Nephron progenitor cell (in vitro differentiated cells): Measurements from ENCODE around the gene TNS1.

Experiments used
- DNase-seq: peaks from one replicate; pipeline ENCODE4 v3.0.0; 2021
- H3K27ac Mint-ChIP-seq: 2 replicates; pipeline ENCODE4 v1.8.0; 2021; ENCODE audit warnings: mild to moderate bottlenecking, moderate library complexity, mixed read lengths
- H3K27me3 Mint-ChIP-seq: 2 replicates; pipeline ENCODE4 v1.8.0; 2021; ENCODE audit warnings: mild to moderate bottlenecking, low read depth, mixed read lengths; ENCODE audit not compliant: poor library complexity
- H3K36me3 Mint-ChIP-seq: 2 replicates; pipeline ENCODE4 v1.8.0; 2021; ENCODE audit warnings: low read depth, mixed read lengths
- H3K4me1 Mint-ChIP-seq: 2 replicates; pipeline ENCODE4 v1.8.0; 2021; ENCODE audit warnings: mixed read lengths
- H3K4me3 Mint-ChIP-seq: 2 replicates; pipeline ENCODE4 v1.8.0; 2021; ENCODE audit warnings: mild to moderate bottlenecking, moderate library complexity, mixed read lengths
- H3K9me3 Mint-ChIP-seq: 2 replicates; pipeline ENCODE4 v1.8.0; 2021; ENCODE audit warnings: mild to moderate bottlenecking, moderate library complexity, mixed read lengths
- CTCF ChIP-seq: fragments of 200-600 bp; sonication (generic); IDR thresholded peaks from 2 replicates; pipeline ENCODE4 v1.5.0; 2021; ENCODE audit warnings: antibody characterized with exemption

TNS1 gene

GRCh38 chr2:217857624-217858506, 144.9 kb downstream of the TNS1 start:
- Mint-ChIP-seq H3K4me3 (peak overlapping the region; percentile 76), H3K4me1 (peaks cover 66% of the 10 kb centered on the region)

GRCh38 chr2:217856871-217857270, 145.9 kb downstream of the TNS1 start:
- Mint-ChIP-seq H3K4me3 (no peak overlapping the region), H3K4me1 (peaks cover 67% of the 10 kb centered on the region), H3K27me3 (peaks cover 18% of the 10 kb centered on the region), H3K9me3 (no peaks in the 10 kb centered on the region), H3K36me3 (no peaks in the 10 kb centered on the region), H3K27ac (no peak overlapping the region)
- DNase-seq, result no peak
- TF ChIP-seq CTCF, result no peak

More at GRCh38 chr2:217857624-217858506, 144.9 kb downstream of the TNS1 start:
- Mint-ChIP-seq H3K36me3 (no peaks in the 10 kb centered on the region), H3K27me3 (peaks cover 20% of the 10 kb centered on the region), H3K9me3 (no peaks in the 10 kb centered on the region), H3K27ac (peak overlapping the region; percentile 18)
- TF ChIP-seq CTCF, result no peak
- peak; percentile 30 for DNase-seq

GRCh38 chr2:217856159-217856558, 146.6 kb downstream of the TNS1 start:
- Mint-ChIP-seq H3K4me1 (peaks cover 67% of the 10 kb centered on the region), H3K27me3 (peaks cover 14% of the 10 kb centered on the region), H3K36me3 (no peaks in the 10 kb centered on the region), H3K4me3 (no peak overlapping the region), H3K27ac (no peak overlapping the region), H3K9me3 (no peaks in the 10 kb centered on the region)
- DNase-seq, result no peak
- TF ChIP-seq CTCF, result no peak

DNA sequence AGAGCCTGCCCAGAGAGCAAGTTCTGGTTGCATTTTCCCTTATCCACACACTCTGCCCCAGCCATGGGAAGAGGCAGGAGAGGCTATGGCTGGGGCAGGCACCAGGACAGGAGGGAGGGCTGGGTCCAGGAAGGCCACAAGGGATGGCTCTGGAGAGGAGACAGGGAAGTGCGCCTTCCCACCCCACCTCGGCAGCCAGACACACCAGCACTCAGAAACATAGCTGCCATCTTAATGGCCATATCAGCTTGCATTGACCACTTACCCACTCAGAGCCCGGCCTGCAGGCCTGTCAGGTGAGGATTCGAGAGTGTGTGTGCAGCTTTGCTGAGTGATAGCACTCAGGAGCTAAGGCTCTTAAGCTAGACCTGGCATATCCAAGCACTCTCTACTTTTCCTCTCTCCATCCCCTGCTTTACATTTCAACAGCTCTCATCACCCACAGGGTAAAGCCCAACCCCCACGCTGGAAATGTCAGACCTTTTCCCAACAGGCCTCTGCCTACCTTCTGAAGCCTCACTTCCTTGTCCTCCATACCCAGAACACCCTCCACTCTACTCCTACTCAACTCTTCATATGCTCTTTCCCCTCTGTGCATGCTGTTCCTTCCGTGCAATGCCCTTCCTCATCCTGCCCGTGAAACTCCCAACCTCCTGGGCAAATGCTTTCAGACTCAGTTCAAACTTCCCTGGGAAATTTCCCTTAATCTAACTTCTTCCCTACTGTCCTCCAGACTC, 147.9 kb downstream of the TNS1 start:
- no peak for DNase-seq
- Mint-ChIP-seq H3K36me3 (no peaks in the 10 kb centered on the region), H3K4me3 (no peak overlapping the region), H3K9me3 (no peaks in the 10 kb centered on the region), H3K27me3 (peaks cover 10% of the 10 kb centered on the region), H3K27ac (peak overlapping the region; percentile 29), H3K4me1 (peaks cover 73% of the 10 kb centered on the region)
- no peak for TF ChIP-seq CTCF

DNA sequence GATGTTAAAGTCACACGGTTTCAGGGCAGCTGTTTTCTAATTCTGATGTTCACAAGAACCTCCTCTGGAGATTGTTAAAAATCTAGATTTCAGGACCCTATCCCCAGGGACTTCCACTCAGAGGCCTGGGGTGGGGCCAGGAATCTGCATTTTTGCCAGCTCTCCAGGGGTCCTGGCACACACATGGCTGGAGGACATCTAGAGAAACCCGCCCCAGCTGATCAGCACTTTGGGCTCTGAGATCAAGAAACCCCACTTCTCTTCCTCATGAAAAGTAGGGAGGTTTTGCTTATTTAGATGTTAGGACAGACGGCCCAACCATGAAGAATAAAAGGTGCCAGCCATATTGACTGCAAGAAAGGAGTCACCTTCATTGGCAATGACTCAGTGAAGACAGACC, 148.8 kb downstream of the TNS1 start:
- peaks cover 65% of the 10 kb centered on the region for H3K4me1 Mint-ChIP-seq
- no peak for DNase-seq

More for the DNA sequence above, 148.8 kb downstream of the TNS1 start:
- Mint-ChIP-seq H3K27ac (no peak overlapping the region), H3K27me3 (peaks cover 10% of the 10 kb centered on the region), H3K36me3 (no peaks in the 10 kb centered on the region), H3K9me3 (no peaks in the 10 kb centered on the region), H3K4me3 (no peak overlapping the region)
- no peak for TF ChIP-seq CTCF
